ENCODE measurements around the gene FGFR4.

DNA sequence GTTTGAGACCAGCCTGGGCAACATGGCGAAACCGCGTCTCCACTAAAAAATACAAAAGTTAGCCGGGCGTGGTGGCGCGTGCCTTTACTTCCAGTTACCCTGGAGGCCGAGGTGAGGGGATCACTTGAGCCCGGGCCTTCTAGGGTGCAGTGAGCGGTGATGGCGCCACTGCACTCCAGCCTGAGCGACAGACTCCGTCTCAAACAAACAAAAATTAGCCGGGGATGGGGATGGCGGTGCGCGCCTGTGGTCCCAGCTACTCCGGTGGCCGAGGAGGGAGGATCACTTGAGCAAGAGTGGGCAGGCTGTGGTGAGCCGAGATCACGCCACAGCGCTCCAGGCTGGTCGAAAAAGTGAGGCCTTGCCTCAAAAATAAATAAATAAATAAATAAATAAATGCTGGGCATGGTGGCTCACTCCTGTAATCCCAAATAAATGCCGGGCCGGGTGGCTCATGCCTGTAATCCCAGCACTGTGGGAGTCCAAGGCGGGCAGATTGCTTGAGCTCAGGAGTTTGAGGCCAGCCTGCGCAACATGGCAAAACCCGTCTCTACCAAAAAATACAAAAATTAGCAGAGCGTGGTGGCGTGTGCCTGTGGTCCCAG, 30.8 kb downstream of the FGFR4 start:
- no peak for TF ChIP-seq CTCF (IDR thresholded peaks at IDR 0.05; ENCODE audit: insufficient read depth, low read length, poor library complexity, severe bottlenecking)
- no peak for TF ChIP-seq EZH2phosphoT487 (conservative IDR thresholded peaks at IDR 0.05; ENCODE audit: low read length)

All from SU-DHL-6 (cell line).